Activated CD4-positive, alpha-beta T cell treated with anti-CD3 and anti-CD28 coated beads, Interleukin-2, amount 50 U/mL, for 4 hours (primary cell): Measurements from ENCODE around the gene NMT2.
"Not testable (repeated sequence)": the region's sequence is repeated elsewhere in the genome, so short reads cannot be mapped to it uniquely, and the experiment has no call there.

Experiments
- DNase-seq, 2 experiments: peaks; one replicate each; pipeline ENCODE4 v3.0.0-alpha.2; 2020

The NMT2 gene

GRCh38 chr10:15168291-15168785 lies at the start of gene NMT2:
Gene NMT2 (minus strand): TSS chr10:15168693. CDS start chr10:15168612, 81 bp downstream.
- DNase-seq = no peak

GRCh38 chr10:15216700-15217099 lies 48.2 kb upstream of the NMT2 start:
- no peak for DNase-seq

GRCh38 chr10:15214237-15214636 lies 45.7 kb upstream of the NMT2 start:
- DNase-seq = no peak

- no peak for DNase-seq
Observed at GRCh38 chr10:15213461-15213861, 45.0 kb upstream of the NMT2 start.

GRCh38 chr10:15211464-15211979 lies 43.0 kb upstream of the NMT2 start:
- no peak for DNase-seq

- no peak for DNase-seq
Observed at GRCh38 chr10:15210521-15210920, 42.0 kb upstream of the NMT2 start.

- peak; percentile 75 to 78 for DNase-seq
Observed at GRCh38 chr10:15209827-15210509, 41.5 kb upstream of the NMT2 start.

GRCh38 chr10:15208221-15208620 lies 39.7 kb upstream of the NMT2 start:
- no peak for DNase-seq

- not testable (repeated sequence) for DNase-seq
Observed at GRCh38 chr10:15207410-15207809, 38.9 kb upstream of the NMT2 start.

- DNase-seq = no peak
Observed at GRCh38 chr10:15202639-15203038, 34.1 kb upstream of the NMT2 start.

GRCh38 chr10:15202301-15202621 lies 33.8 kb upstream of the NMT2 start:
- not testable (repeated sequence) for DNase-seq

GRCh38 chr10:15201589-15202300 lies 33.3 kb upstream of the NMT2 start:
- DNase-seq = no peak

GRCh38 chr10:15200626-15201025 lies 32.1 kb upstream of the NMT2 start:
- no peak for DNase-seq

- DNase-seq = no peak
Observed at GRCh38 chr10:15197911-15198310, 29.4 kb upstream of the NMT2 start.

- DNase-seq = no peak
Observed at GRCh38 chr10:15197276-15197675, 28.8 kb upstream of the NMT2 start.

- DNase-seq = no peak
Observed at GRCh38 chr10:15196021-15196834, 27.7 kb upstream of the NMT2 start.

- DNase-seq = no peak
Observed at GRCh38 chr10:15189133-15189885, 20.8 kb upstream of the NMT2 start.

GRCh38 chr10:15188603-15189002 lies 20.1 kb upstream of the NMT2 start:
- DNase-seq = peak; percentile 41 to 51

GRCh38 chr10:15183689-15184481 lies 15.4 kb upstream of the NMT2 start:
- DNase-seq = no peak

- DNase-seq = no peak
Observed at GRCh38 chr10:15182540-15183207, 14.2 kb upstream of the NMT2 start.

- no peak for DNase-seq
Observed at GRCh38 chr10:15181576-15182156, 13.2 kb upstream of the NMT2 start.
